ENCODE data around the gene SERPING1.

The SERPING1 gene

GRCh38 chr11:57657194-57658022 is 59.9 kb downstream of the SERPING1 start, which contains the start of gene CLP1:
Gene CLP1, plus strand, starts transcription at chr11:57657762. Its CDS starts 1,715 bp downstream, at chr11:57659477.
- DNase-seq (ENCODE audit: insufficient read length, low spot score) (peak; percentile 88), FAIRE-seq (peak; percentile 99)
- TF ChIP-seq SPI1 (IDR thresholded peaks at IDR 0.05; ENCODE audit: low read depth, low read length) (peak; percentile 58), TAF1 (IDR thresholded peaks at IDR 0.05; ENCODE audit: low read depth, low read length) (peak; percentile 49; the same call in 1 of the 2 replicates), POU2F2 (IDR thresholded peaks at IDR 0.05; ENCODE audit: low read depth, low read length) (0 out of 2 replicates have a peak, but pooled peaks have one; percentile 41), PAX5 (IDR thresholded peaks at IDR 0.05; ENCODE audit: insufficient read depth, low read length, severe bottlenecking) (no peak), POLR2A (IDR thresholded peaks at IDR 0.05; ENCODE audit: low read depth, low read length) (peak; percentile 58; the same call in 1 of the 2 replicates), POLR2AphosphoS5 (IDR thresholded peaks at IDR 0.05; ENCODE audit: low read depth, low read length) (no peak; the same call in 1 of the 2 replicates)

- no peak for TF ChIP-seq POLR2AphosphoS5 (IDR thresholded peaks at IDR 0.05; ENCODE audit: low read depth, low read length)
- peak; percentile 64 for TF ChIP-seq SPI1 (IDR thresholded peaks at IDR 0.05; ENCODE audit: low read depth, low read length)
- no peak for TF ChIP-seq TAF1 (IDR thresholded peaks at IDR 0.05; ENCODE audit: low read depth, low read length)
- no peak for TF ChIP-seq PAX5 (IDR thresholded peaks at IDR 0.05; ENCODE audit: insufficient read depth, low read length, severe bottlenecking)
- FAIRE-seq = no peak
Measured at GRCh38 chr11:57658023-57658361, 60.5 kb downstream of the SERPING1 start.

GRCh38 chr11:57659669-57660068 is 62.2 kb downstream of the SERPING1 start:
- no peak for TF ChIP-seq PAX5 (IDR thresholded peaks at IDR 0.05; ENCODE audit: insufficient read depth, low read length, severe bottlenecking)
- TF ChIP-seq POLR2A (IDR thresholded peaks at IDR 0.05; ENCODE audit: low read depth, low read length) = no peak
- TF ChIP-seq TAF1 (IDR thresholded peaks at IDR 0.05; ENCODE audit: low read depth, low read length) = no peak
- TF ChIP-seq SPI1 (IDR thresholded peaks at IDR 0.05; ENCODE audit: low read depth, low read length) = no peak
- no peak for TF ChIP-seq POLR2AphosphoS5 (IDR thresholded peaks at IDR 0.05; ENCODE audit: low read depth, low read length)
- TF ChIP-seq POU2F2 (IDR thresholded peaks at IDR 0.05; ENCODE audit: low read depth, low read length) = no peak
- FAIRE-seq = no peak

More at GRCh38 chr11:57658023-57658361, 60.5 kb downstream of the SERPING1 start:
- DNase-seq (ENCODE audit: insufficient read length, low spot score) = no peak

GRCh38 chr11:57662893-57663292 is 65.4 kb downstream of the SERPING1 start:
- FAIRE-seq = no peak
- DNase-seq (ENCODE audit: insufficient read length, low spot score) = no peak
- TF ChIP-seq PAX5 (IDR thresholded peaks at IDR 0.05; ENCODE audit: insufficient read depth, low read length, severe bottlenecking) (no peak), SPI1 (IDR thresholded peaks at IDR 0.05; ENCODE audit: low read depth, low read length) (no peak), POLR2A (IDR thresholded peaks at IDR 0.05; ENCODE audit: low read depth, low read length) (no peak), POLR2AphosphoS5 (IDR thresholded peaks at IDR 0.05; ENCODE audit: low read depth, low read length) (no peak), POU2F2 (IDR thresholded peaks at IDR 0.05; ENCODE audit: low read depth, low read length) (no peak), TAF1 (IDR thresholded peaks at IDR 0.05; ENCODE audit: low read depth, low read length) (no peak)

More at GRCh38 chr11:57659669-57660068, 62.2 kb downstream of the SERPING1 start:
- DNase-seq (ENCODE audit: insufficient read length, low spot score) = no peak

- TF ChIP-seq TAF1 (IDR thresholded peaks at IDR 0.05; ENCODE audit: low read depth, low read length) = no peak
- TF ChIP-seq POLR2AphosphoS5 (IDR thresholded peaks at IDR 0.05; ENCODE audit: low read depth, low read length) = no peak
- TF ChIP-seq POU2F2 (IDR thresholded peaks at IDR 0.05; ENCODE audit: low read depth, low read length) = no peak
- no peak for TF ChIP-seq POLR2A (IDR thresholded peaks at IDR 0.05; ENCODE audit: low read depth, low read length)
- TF ChIP-seq PAX5 (IDR thresholded peaks at IDR 0.05; ENCODE audit: insufficient read depth, low read length, severe bottlenecking) = no peak
- TF ChIP-seq SPI1 (IDR thresholded peaks at IDR 0.05; ENCODE audit: low read depth, low read length) = no peak
- DNase-seq (ENCODE audit: insufficient read length, low spot score) (no peak), FAIRE-seq (no peak)
Measured at GRCh38 chr11:57663975-57664374, 66.5 kb downstream of the SERPING1 start.
